RWPE1 (cell line): ENCODE data around the gene FAM222A.

Experiments
- CTCF ChIA-PET: fragments of 350-600 bp; sonication (Branson Sonifier 250); formaldehyde crosslinking; extraction: SDS; loops from one replicate; lab custom pipeline; 2021; lab: Yijun Ruan, JAX
- POLR2A ChIA-PET: fragments of 400-600 bp; formaldehyde crosslinking; extraction: SDS; loops from one replicate; lab custom pipeline; 2020; ENCODE audit warnings: antibody characterized with exemption; ENCODE audit not compliant: low non-redundant PET; lab: Yijun Ruan, JAX
- DNase-seq: peaks from one replicate; pipeline ENCODE4 v3.0.0; 2012; ENCODE audit warnings: low spot score
- H3K27ac ChIP-seq: fragments of 450-650 bp; 2 replicates; pipeline ENCODE4 v1.5.1; 2017
- CTCF ChIP-seq: fragments of 450-650 bp; conservative IDR thresholded peaks from 2 replicates; pipeline ENCODE4 v1.5.1; 2017; ENCODE audit warnings: low read depth, mild to moderate bottlenecking

FAM222A gene

GRCh38 chr12:109793826-109794501, 80.3 kb downstream of the FAM222A start:
- ChIA-PET POLR2A (no interaction called here), CTCF (no interaction called here)
- no peak for DNase-seq
- TF ChIP-seq CTCF, result no peak
- no peak overlapping the region for H3K27ac ChIP-seq

DNA sequence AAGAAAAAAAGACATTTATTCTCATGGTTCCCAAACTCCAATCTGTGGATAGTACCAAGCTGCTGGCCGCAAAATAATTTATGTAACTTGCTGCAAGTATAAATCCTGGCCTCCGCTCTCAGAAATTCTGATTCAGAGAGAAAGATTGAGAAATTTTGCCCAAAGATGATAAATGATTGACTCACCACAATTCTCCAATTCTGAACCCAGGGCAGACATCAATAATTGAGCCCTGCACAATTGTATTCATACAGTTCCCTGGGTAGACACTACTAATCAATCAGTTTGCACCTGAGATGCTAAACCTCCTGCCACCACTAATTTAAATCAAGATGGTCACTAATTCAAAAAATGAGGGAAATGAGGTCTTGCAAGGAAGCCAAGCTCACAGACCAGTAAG, 81.4 kb downstream of the FAM222A start:
- ChIA-PET POLR2A (no interaction called here), CTCF (no interaction called here)

DNA sequence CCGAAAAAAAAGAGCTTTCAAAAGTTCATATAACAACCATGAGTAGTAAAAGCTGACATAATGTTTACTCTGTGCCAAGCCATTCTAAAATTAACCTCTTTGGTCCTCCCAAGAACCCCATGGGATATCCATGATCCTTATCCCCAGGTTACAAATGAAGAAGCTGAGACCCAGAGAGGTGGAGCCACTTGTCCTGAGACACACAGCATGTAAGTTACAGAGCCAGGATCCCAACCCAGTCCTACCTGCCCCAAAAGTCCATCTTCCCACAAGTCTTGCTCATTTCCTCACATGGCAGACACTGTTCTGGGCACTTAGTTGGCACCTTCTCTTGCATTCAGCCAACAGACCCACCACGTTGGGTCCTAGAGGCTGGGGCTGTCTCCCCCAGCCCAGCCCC, 82.4 kb downstream of the FAM222A start:
- DNase-seq, result no peak
- ChIA-PET POLR2A (no interaction called here), CTCF (interaction anchor here (0.9 kb wide), 1 partner anchor 49 kb away, joined by 4 read pairs; no protein-coding TSS in a partner anchor)
- no peak overlapping the region for H3K27ac ChIP-seq
- no peak for TF ChIP-seq CTCF

More for the DNA sequence above, 81.4 kb downstream of the FAM222A start:
- 0 out of 2 replicates have a peak overlapping the region, but pooled peaks have one; percentile 3 for H3K27ac ChIP-seq
- DNase-seq, result peak; percentile 63
- TF ChIP-seq CTCF, result no peak

DNA sequence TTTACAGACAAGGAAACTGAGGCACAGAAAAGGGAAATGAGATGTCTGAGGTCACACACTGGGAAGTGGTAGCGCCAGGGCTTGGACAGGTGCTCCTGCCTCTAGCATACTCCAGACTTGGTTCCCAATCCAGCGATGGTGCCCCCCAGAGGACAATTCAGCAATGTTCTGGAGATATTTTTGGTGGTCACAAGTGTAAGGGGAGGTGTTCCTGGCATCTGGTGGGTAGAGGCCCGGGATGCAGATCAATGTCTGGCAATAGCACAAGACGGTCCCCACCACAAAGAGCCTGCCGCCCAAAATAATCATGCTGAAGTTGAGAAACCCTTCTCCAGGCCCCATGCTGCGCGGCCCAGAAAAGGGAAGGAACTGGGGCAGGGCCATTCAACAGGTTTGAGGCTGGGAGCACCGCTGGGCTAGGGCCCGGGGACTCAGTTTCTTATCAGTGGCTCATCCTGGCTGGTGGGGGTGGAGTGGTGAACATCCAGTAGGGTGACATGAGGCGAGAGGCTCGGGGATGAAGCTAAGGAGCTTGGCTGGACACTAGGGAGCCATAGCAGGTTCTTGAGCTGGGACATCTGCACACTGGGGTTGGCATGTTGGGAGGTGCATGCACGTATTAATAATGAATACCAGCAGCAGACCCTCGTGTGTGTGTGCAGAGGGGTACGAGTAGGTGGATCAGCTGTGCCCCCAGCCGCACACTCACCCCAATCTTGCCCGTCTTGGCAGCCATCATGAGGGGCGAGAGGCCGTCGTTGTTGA, 84.5 kb downstream of the FAM222A start:
- DNase-seq, result no peak
- no peak overlapping the region for H3K27ac ChIP-seq
- TF ChIP-seq CTCF, result no peak
- ChIA-PET POLR2A (no interaction called here), CTCF (interaction anchor here (0.6 to 0.8 kb wide), 3 partner anchors 47 to 394 kb away, joined by 3 to 6 read pairs (median 4); no protein-coding TSS in a partner anchor)

DNA sequence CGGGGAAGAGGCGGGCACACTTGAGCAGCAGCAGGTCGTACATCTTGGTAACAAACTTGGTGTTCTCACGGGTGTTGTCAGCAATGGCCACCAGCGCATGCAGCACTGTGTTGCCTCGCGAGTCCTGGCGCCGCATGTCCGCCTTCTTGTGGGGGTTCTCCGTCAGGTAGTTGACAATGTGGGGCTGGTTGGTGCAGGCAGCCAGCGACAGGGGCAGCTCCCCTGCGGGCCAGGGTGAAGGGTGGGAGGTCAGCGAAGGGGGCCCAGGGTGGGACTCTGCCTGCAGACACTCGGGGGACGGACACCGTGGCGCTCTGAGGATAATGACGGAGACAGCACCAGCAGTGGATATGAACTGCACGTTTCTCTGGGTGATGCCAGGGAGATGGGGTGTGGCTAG, 85.1 kb downstream of the FAM222A start:
- ChIA-PET POLR2A (no interaction called here), CTCF (interaction anchor here (0.6 to 0.9 kb wide), 4 partner anchors 47 to 182 kb away, joined by 3 to 6 read pairs (median 4); no protein-coding TSS in a partner anchor)
- no peak for TF ChIP-seq CTCF
- no peak for DNase-seq
- H3K27ac ChIP-seq, result no peak overlapping the region

- CTCF ChIA-PET, result no interaction called here
Observed at GRCh38 chr12:109800536-109800935, 86.9 kb downstream of the FAM222A start.

More at GRCh38 chr12:109800536-109800935, 86.9 kb downstream of the FAM222A start:
- H3K27ac ChIP-seq, result no peak overlapping the region
- DNase-seq, result no peak
- POLR2A ChIA-PET, result no interaction called here
- no peak for TF ChIP-seq CTCF
